ENCODE results near the gene TMEM91.

- peak in 1 of 4 experiments; percentile 37 for TF ChIP-seq CTCF (IDR thresholded peaks at IDR 0.05)
- no peak for TF ChIP-seq POLR2A (IDR thresholded peaks at IDR 0.05)
- TF ChIP-seq EP300 (IDR thresholded peaks at IDR 0.05): no peak
Measured at GRCh38 chr19:41352609-41353465, 23.5 kb upstream of the TMEM91 start.

Measured in sigmoid colon (tissue), 4 donors.